ENCODE data around the gene IFT43.

The IFT43 gene

DNA sequence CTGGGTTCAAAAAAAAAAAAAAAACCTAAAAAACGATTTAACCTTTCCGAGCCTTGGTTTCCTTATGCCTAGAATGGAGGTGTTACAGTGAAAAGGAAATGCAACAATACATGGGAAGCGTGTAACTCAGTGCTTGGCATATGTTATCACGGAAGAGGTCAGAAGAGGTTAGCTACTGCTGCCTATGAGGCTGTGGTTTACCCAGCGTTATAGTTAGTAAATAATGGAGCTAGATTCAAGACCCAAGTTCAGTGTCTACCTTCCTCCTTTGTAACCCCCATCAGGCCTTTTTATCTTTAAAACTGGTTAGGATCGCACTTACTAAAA lies 839 bp downstream of the IFT43 start:
- peak overlapping the region; percentile 95 to 96 for H3K27ac Mint-ChIP-seq
- peaks cover 16% of the 10 kb centered on the region for H3K36me3 Mint-ChIP-seq (ENCODE audit: insufficient read depth)
- H3K9me3 Mint-ChIP-seq: no peaks in the 10 kb centered on the region
- ATAC-seq (replicated peaks): no peak
- H3K27me3 Mint-ChIP-seq: no peaks in the 10 kb centered on the region
- peak overlapping the region; percentile 87 to 90 for H3K4me3 Mint-ChIP-seq
- peaks cover 17% of the 10 kb centered on the region in 2 donors for H3K4me1 Mint-ChIP-seq (ENCODE audit: low read depth in 2 of 2)
- DNase-seq: no peak

- H3K9me3 Mint-ChIP-seq: no peaks in the 10 kb centered on the region
- DNase-seq (no peak), ATAC-seq (replicated peaks) (no peak)
- peaks cover 10% of the 10 kb centered on the region for H3K36me3 Mint-ChIP-seq (ENCODE audit: insufficient read depth)
- no peaks in the 10 kb centered on the region for H3K27me3 Mint-ChIP-seq
- H3K27ac Mint-ChIP-seq: no peak overlapping the region
- peaks cover 11 to 14% of the 10 kb centered on the region in 2 donors for H3K4me1 Mint-ChIP-seq (ENCODE audit: low read depth in 2 of 2)
- no peak overlapping the region for H3K4me3 Mint-ChIP-seq
Observed at GRCh38 chr14:75987201-75987970, 1.8 kb downstream of the IFT43 start.

DNA sequence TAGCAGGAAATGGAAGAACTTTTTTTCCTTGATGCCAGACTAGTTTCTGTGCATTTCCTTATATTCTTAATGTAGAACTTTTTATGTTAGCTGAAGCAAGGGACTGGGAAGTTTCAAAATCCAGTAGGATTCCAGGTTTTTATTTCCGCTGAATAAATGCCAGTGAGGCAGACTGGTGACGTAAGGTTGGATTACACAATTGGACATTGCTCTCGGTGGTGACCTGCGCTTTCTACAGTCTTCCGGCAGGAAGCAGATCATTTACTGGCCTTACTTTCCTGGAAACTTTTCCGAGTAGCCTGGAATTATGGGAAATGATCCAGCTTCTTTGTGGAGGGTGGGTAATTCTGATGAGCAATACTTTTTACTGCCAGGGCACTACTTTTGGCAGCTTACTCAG lies 3.6 kb downstream of the IFT43 start:
- DNase-seq: no peak
- ATAC-seq (replicated peaks): no peak
- H3K27ac Mint-ChIP-seq: no peak overlapping the region

GRCh38 chr14:75990297-75990696 lies 4.7 kb downstream of the IFT43 start:
- DNase-seq: no peak
- Mint-ChIP-seq H3K4me1 (ENCODE audit: low read depth in 2 of 2) (peaks cover 10 to 11% of the 10 kb centered on the region in 2 donors), H3K9me3 (no peaks in the 10 kb centered on the region), H3K27me3 (no peaks in the 10 kb centered on the region), H3K4me3 (no peak overlapping the region), H3K36me3 (ENCODE audit: insufficient read depth) (peaks cover 5% of the 10 kb centered on the region), H3K27ac (no peak overlapping the region)
- no peak for ATAC-seq (replicated peaks)

More for the DNA sequence above, 3.6 kb downstream of the IFT43 start:
- H3K36me3 Mint-ChIP-seq (ENCODE audit: insufficient read depth): peaks cover 5% of the 10 kb centered on the region
- peaks cover 10 to 11% of the 10 kb centered on the region in 2 donors for H3K4me1 Mint-ChIP-seq (ENCODE audit: low read depth in 2 of 2)
- no peak overlapping the region for H3K4me3 Mint-ChIP-seq
- no peaks in the 10 kb centered on the region for H3K27me3 Mint-ChIP-seq
- H3K9me3 Mint-ChIP-seq: no peaks in the 10 kb centered on the region

DNA sequence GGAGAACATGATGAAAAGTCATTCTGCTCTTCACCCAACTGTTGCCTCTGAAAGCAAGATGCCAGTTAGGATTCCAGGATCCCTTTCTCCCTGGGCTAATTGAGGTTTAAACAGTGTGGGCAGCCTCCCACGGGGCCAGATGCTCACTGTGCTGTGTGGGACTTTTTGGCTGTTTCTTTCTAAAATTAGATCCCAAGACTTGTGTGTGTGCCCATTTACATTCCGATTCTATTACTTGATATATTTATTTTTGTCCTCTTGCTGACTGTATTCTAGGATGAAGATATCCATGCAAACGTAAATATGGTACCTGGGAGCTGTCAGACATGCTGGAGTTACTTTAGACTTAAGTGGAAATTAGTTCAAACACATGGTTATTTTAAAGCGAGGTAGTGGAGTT lies 6.2 kb downstream of the IFT43 start:
- no peak for DNase-seq
- H3K9me3 Mint-ChIP-seq: no peaks in the 10 kb centered on the region
- peaks cover 0 to under 1% of the 10 kb centered on the region in 2 donors for H3K4me1 Mint-ChIP-seq (ENCODE audit: low read depth in 2 of 2)
- no peak for ATAC-seq (replicated peaks)
- no peaks in the 10 kb centered on the region for H3K27me3 Mint-ChIP-seq
- H3K27ac Mint-ChIP-seq: no peak overlapping the region
- H3K4me3 Mint-ChIP-seq: no peak overlapping the region
- H3K36me3 Mint-ChIP-seq (ENCODE audit: insufficient read depth): no peaks in the 10 kb centered on the region

GRCh38 chr14:75993567-75994041 lies 8.0 kb downstream of the IFT43 start:
- Mint-ChIP-seq H3K36me3 (ENCODE audit: insufficient read depth) (peaks cover 3% of the 10 kb centered on the region), H3K27me3 (no peaks in the 10 kb centered on the region), H3K9me3 (no peaks in the 10 kb centered on the region), H3K4me3 (no peak overlapping the region), H3K4me1 (ENCODE audit: low read depth in 2 of 2) (no peaks in the 10 kb centered on the region), H3K27ac (no peak overlapping the region)
- DNase-seq (no peak), ATAC-seq (replicated peaks) (no peak)

GRCh38 chr14:75995372-75996041 lies 9.9 kb downstream of the IFT43 start:
- H3K36me3 Mint-ChIP-seq (ENCODE audit: insufficient read depth): peaks cover 8% of the 10 kb centered on the region

DNA sequence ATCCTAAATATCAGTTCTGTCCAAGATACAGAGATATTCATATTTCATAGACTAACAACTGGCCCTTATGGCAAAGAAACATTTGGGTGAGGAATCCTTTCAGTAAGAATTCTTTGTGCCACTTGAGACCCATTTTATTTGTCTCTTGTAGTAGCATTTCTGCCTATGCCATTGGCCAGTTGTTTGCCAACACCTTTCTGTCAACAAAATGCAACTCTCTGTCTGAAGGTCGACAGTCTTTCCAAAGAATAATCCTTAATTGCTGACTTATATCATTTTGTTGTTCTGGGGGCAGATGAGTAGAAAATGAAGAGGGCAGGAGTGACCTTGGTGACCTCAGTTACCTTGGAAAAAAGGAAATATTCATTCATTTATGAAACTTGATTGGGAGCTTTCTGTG lies 10.9 kb downstream of the IFT43 start:
- no peak overlapping the region for H3K4me3 Mint-ChIP-seq

More at GRCh38 chr14:75995372-75996041, 9.9 kb downstream of the IFT43 start:
- no peaks in the 10 kb centered on the region for H3K27me3 Mint-ChIP-seq
- no peak overlapping the region for H3K4me3 Mint-ChIP-seq
- no peak overlapping the region for H3K27ac Mint-ChIP-seq
- no peaks in the 10 kb centered on the region for H3K9me3 Mint-ChIP-seq
- H3K4me1 Mint-ChIP-seq (ENCODE audit: low read depth in 2 of 2): no peaks in the 10 kb centered on the region
- ATAC-seq (replicated peaks) (no peak), DNase-seq (no peak)

GRCh38 chr14:75999511-76000190 lies 14.1 kb downstream of the IFT43 start:
- Mint-ChIP-seq H3K4me3 (no peak overlapping the region), H3K36me3 (ENCODE audit: insufficient read depth) (peaks cover 12% of the 10 kb centered on the region)
- ATAC-seq (replicated peaks): no peak

More for the DNA sequence above, 10.9 kb downstream of the IFT43 start:
- ATAC-seq (replicated peaks): no peak
- H3K36me3 Mint-ChIP-seq (ENCODE audit: insufficient read depth): peaks cover 8% of the 10 kb centered on the region
- H3K27ac Mint-ChIP-seq: no peak overlapping the region
- no peaks in the 10 kb centered on the region for H3K27me3 Mint-ChIP-seq
- DNase-seq: no peak
- no peaks in the 10 kb centered on the region for H3K4me1 Mint-ChIP-seq (ENCODE audit: low read depth in 2 of 2)
- H3K9me3 Mint-ChIP-seq: no peaks in the 10 kb centered on the region

GRCh38 chr14:76002383-76002782 lies 16.8 kb downstream of the IFT43 start:
- H3K9me3 Mint-ChIP-seq: peaks cover 0 to 2% of the 10 kb centered on the region in 2 donors
- peaks cover 17% of the 10 kb centered on the region for H3K36me3 Mint-ChIP-seq (ENCODE audit: insufficient read depth)

More at GRCh38 chr14:75999511-76000190, 14.1 kb downstream of the IFT43 start:
- no peak for DNase-seq
- H3K4me1 Mint-ChIP-seq (ENCODE audit: low read depth in 2 of 2): no peaks in the 10 kb centered on the region
- no peak overlapping the region for H3K27ac Mint-ChIP-seq
- H3K27me3 Mint-ChIP-seq: no peaks in the 10 kb centered on the region
- peaks cover 0 to 2% of the 10 kb centered on the region in 2 donors for H3K9me3 Mint-ChIP-seq

DNA sequence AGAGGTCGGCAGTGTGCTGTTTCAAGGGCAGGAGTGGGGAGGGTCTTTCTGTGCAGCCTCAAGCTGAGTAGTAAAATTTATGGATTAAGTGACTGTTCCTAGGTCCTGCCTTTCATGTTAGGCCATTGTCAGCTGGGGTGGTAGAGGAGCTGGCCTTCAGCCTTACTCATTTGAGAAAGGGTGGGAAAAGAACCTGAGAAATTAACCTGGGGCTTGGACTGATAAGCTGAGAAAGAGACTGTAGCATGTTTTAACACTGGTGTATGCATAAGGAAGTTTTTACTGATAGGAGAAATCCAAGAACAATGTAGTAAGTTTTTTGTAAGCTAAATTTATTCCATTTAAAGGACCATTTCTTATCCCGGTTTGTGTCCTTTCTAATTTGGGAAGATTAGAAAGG lies 20.7 kb downstream of the IFT43 start:
- H3K4me3 Mint-ChIP-seq: no peak overlapping the region
- no peaks in the 10 kb centered on the region for H3K27me3 Mint-ChIP-seq
- no peaks in the 10 kb centered on the region for H3K4me1 Mint-ChIP-seq (ENCODE audit: low read depth in 2 of 2)
- H3K36me3 Mint-ChIP-seq (ENCODE audit: insufficient read depth): peaks cover 8% of the 10 kb centered on the region
- peaks cover 0 to 2% of the 10 kb centered on the region in 2 donors for H3K9me3 Mint-ChIP-seq
- no peak overlapping the region for H3K27ac Mint-ChIP-seq
- DNase-seq (no peak), ATAC-seq (replicated peaks) (no peak)

More at GRCh38 chr14:76002383-76002782, 16.8 kb downstream of the IFT43 start:
- Mint-ChIP-seq H3K27me3 (no peaks in the 10 kb centered on the region), H3K4me1 (ENCODE audit: low read depth in 2 of 2) (no peaks in the 10 kb centered on the region), H3K4me3 (no peak overlapping the region), H3K27ac (no peak overlapping the region)
- DNase-seq (no peak), ATAC-seq (replicated peaks) (no peak)

DNA sequence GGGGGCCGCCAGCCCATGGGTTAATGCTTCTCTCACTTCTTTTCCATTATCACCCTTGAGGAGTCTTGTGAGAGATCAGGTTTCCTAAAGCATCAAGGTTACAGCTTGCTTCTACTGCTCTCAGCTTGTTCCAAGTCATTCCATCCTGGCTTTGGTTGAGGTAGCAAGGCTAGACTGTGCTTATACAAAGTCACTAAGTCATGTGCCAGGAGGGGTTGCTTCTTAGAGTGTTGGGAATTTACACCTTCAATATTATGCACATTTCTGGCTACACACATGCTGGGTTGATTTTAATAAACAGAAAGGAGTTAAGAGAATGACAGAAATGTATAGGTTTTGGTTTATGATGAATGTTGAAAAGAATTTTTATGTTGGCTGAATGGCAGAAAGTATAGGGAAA lies 21.8 kb downstream of the IFT43 start:
- H3K4me3 Mint-ChIP-seq: no peak overlapping the region
- H3K27ac Mint-ChIP-seq: no peak overlapping the region
- H3K9me3 Mint-ChIP-seq: peaks cover 0 to 2% of the 10 kb centered on the region in 2 donors
- peaks cover 7% of the 10 kb centered on the region for H3K36me3 Mint-ChIP-seq (ENCODE audit: insufficient read depth)
- no peaks in the 10 kb centered on the region for H3K4me1 Mint-ChIP-seq (ENCODE audit: low read depth in 2 of 2)
- ATAC-seq (replicated peaks) (no peak), DNase-seq (no peak)
- H3K27me3 Mint-ChIP-seq: no peaks in the 10 kb centered on the region

GRCh38 chr14:76007852-76008251 lies 22.3 kb downstream of the IFT43 start:
- no peaks in the 10 kb centered on the region for H3K4me1 Mint-ChIP-seq (ENCODE audit: low read depth in 2 of 2)
- peaks cover 0 to 2% of the 10 kb centered on the region in 2 donors for H3K9me3 Mint-ChIP-seq
- H3K27me3 Mint-ChIP-seq: no peaks in the 10 kb centered on the region
- H3K36me3 Mint-ChIP-seq (ENCODE audit: insufficient read depth): peaks cover 7% of the 10 kb centered on the region
- H3K27ac Mint-ChIP-seq: no peak overlapping the region
- ATAC-seq (replicated peaks) (no peak), DNase-seq (no peak)
- H3K4me3 Mint-ChIP-seq: no peak overlapping the region
